HepG2 (cell line): ENCODE results near the gene CAPN12. TPM values are rescaled to one million over a fixed set of nuclear protein-coding genes. Genes with fewer than 3 reads are reported as not detected.

Experiments
- CBX1 ChIP-seq: IDR thresholded peaks from one replicate; pipeline ENCODE4 v1.6.1; 2016; ENCODE audit warnings: antibody characterized with exemption, low read depth
- DR1 ChIP-seq: sonication (generic); formaldehyde crosslinking; IDR thresholded peaks from 2 replicates; pipeline ENCODE4 v1.8.0; 2021; ENCODE audit warnings: mild to moderate bottlenecking, missing genetic modification reagents, inconsistent platforms
- ETS1 ChIP-seq: sonication (generic); formaldehyde crosslinking; IDR thresholded peaks from 2 replicates; pipeline ENCODE4 v1.4.0; 2020; ENCODE audit warnings: missing genetic modification reagents
- ETV6 ChIP-seq: sonication (generic); formaldehyde crosslinking; conservative IDR thresholded peaks from 2 replicates; pipeline ENCODE4 v1.4.0; 2020; ENCODE audit warnings: missing genetic modification reagents
- HCFC1 ChIP-seq: fragments of 150-350 bp; IDR thresholded peaks from 2 replicates; pipeline ENCODE4 v1.6.1; 2014; ENCODE audit warnings: low read depth, low read length
- HES4 ChIP-seq: sonication (generic); formaldehyde crosslinking; IDR thresholded peaks from 2 replicates; pipeline ENCODE4 v1.9.0; 2021; ENCODE audit warnings: mild to moderate bottlenecking, missing genetic modification reagents, borderline replicate concordance
- HNF4A ChIP-seq: sonication (generic); formaldehyde crosslinking; IDR thresholded peaks from 2 replicates; pipeline ENCODE4 v1.4.0; 2020; ENCODE audit warnings: missing genetic modification reagents
- HNRNPK ChIP-seq: fragments of 200-400 bp; formaldehyde crosslinking; IDR thresholded peaks from 2 replicates; pipeline ENCODE4 v1.6.1; 2018; ENCODE audit warnings: low read length, low read depth, moderate library complexity, mild to moderate bottlenecking; ENCODE audit not compliant: poor library complexity, severe bottlenecking
- MLX ChIP-seq: IDR thresholded peaks from 2 replicates; pipeline ENCODE4 v1.6.1; 2016
- MZF1 ChIP-seq: sonication (generic); formaldehyde crosslinking; IDR thresholded peaks from 2 replicates; pipeline ENCODE4 v1.8.1; 2023; ENCODE audit warnings: mild to moderate bottlenecking, missing genetic modification reagents, borderline replicate concordance
- NCOA1 ChIP-seq: sonication (generic); formaldehyde crosslinking; IDR thresholded peaks from 2 replicates; pipeline ENCODE4 v1.9.0; 2021; ENCODE audit warnings: missing genetic modification reagents
- PCBP1 ChIP-seq: fragments of 200-400 bp; formaldehyde crosslinking; IDR thresholded peaks from 2 replicates; pipeline ENCODE4 v1.6.1; 2017; ENCODE audit warnings: mild to moderate bottlenecking, low read depth, low read length, borderline replicate concordance
- POLR2G ChIP-seq: fragments of 200-400 bp; formaldehyde crosslinking; IDR thresholded peaks from 2 replicates; pipeline ENCODE4 v1.6.1; 2018; ENCODE audit warnings: mild to moderate bottlenecking, low read depth, low read length, moderate library complexity
- SP5 ChIP-seq: IDR thresholded peaks from 2 replicates; pipeline ENCODE4 v1.6.1; 2016; ENCODE audit warnings: low read depth, borderline replicate concordance
- TBP ChIP-seq: sonication (generic); formaldehyde crosslinking; IDR thresholded peaks from 2 replicates; pipeline ENCODE4 v1.5.0; 2020; ENCODE audit warnings: missing genetic modification reagents
- TGIF2 ChIP-seq: IDR thresholded peaks from 2 replicates; pipeline ENCODE4 v1.6.1; 2016; ENCODE audit warnings: control low read depth, missing compliant biosample characterization
- ZBTB14 ChIP-seq: sonication (generic); formaldehyde crosslinking; IDR thresholded peaks from 2 replicates; pipeline ENCODE4 v1.4.0; 2020; ENCODE audit warnings: missing genetic modification reagents
- ZNF263 ChIP-seq: sonication (generic); formaldehyde crosslinking; IDR thresholded peaks from 2 replicates; pipeline ENCODE4 v1.4.0; 2020; ENCODE audit warnings: missing genetic modification reagents
- ZNF543 ChIP-seq: sonication (generic); formaldehyde crosslinking; IDR thresholded peaks from 2 replicates; pipeline ENCODE4 v1.4.0; 2020; ENCODE audit warnings: mild to moderate bottlenecking, missing genetic modification reagents
- ZNF572 ChIP-seq: sonication (generic); formaldehyde crosslinking; IDR thresholded peaks from 2 replicates; pipeline ENCODE4 v1.5.1; 2020; ENCODE audit warnings: mild to moderate bottlenecking, missing genetic modification reagents
- ZNF687 ChIP-seq: sonication (generic); formaldehyde crosslinking; IDR thresholded peaks from 2 replicates; pipeline ENCODE4 v1.5.1; 2020; ENCODE audit warnings: mild to moderate bottlenecking, missing genetic modification reagents, moderate library complexity
- ZNF740 ChIP-seq: sonication (generic); formaldehyde crosslinking; IDR thresholded peaks from 2 replicates; pipeline ENCODE4 v1.4.0; 2020; ENCODE audit warnings: missing genetic modification reagents
- ZNF746 ChIP-seq: sonication (generic); formaldehyde crosslinking; IDR thresholded peaks from 2 replicates; pipeline ENCODE4 v1.8.0; 2022; ENCODE audit warnings: mild to moderate bottlenecking, missing genetic modification reagents
- ZNF816 ChIP-seq: sonication (generic); formaldehyde crosslinking; IDR thresholded peaks from 2 replicates; pipeline ENCODE4 v1.8.0; 2022; ENCODE audit warnings: missing genetic modification reagents, mild to moderate bottlenecking, borderline replicate concordance
- polyA plus RNA-seq, 8 experiments: library from polyadenylated mRNA; depleted of rRNA in 3 of 8; stranded (reverse) in 7 of 8; unstranded in 1 of 8; fragments of >200 nt; fragmentation: Illumina TruSeq in 4 of 8; extraction: Trizol in 4 of 8; gene quantifications; 2 replicates each; pipeline versions ENCODE4 v1.2.1 to v1.2.3, GENCODE V29; 2011 to 2016; ENCODE audit warnings: low read depth in 4 of 8, missing spikeins in 1 of 8, mixed read lengths in 1 of 8; ENCODE audit not compliant: insufficient read depth in 1 of 8
- total RNA-seq, 5 experiments: library from RNA; depleted of rRNA; stranded (reverse); fragments of >200 nt; fragmentation: Illumina TruSeq; extraction: Trizol; gene quantifications; 2 replicates each; pipeline ENCODE4 v1.2.3, GENCODE V29; 2016; ENCODE audit warnings: low read depth in 1 of 5

The CAPN12 gene
- total and polyA plus RNA-seq, 2 of the 13 experiments (the other 11 are each of a cell fraction or from before 2014, with no cell fraction given), result 1.6 to 13.6 TPM

- TF ChIP-seq ZNF687 (CRISPR knock-in tag), result peak; percentile 63
- no peak for TF ChIP-seq ETS1 (CRISPR knock-in tag)
- TF ChIP-seq SP5 (CRISPR knock-in tag), result no peak
- no peak for TF ChIP-seq ZBTB14 (CRISPR knock-in tag)
- TF ChIP-seq ZNF263 (CRISPR knock-in tag), result no peak
- TF ChIP-seq MLX (CRISPR knock-in tag), result no peak
- no peak for TF ChIP-seq TBP (CRISPR knock-in tag)
- no peak for TF ChIP-seq TGIF2
- TF ChIP-seq HCFC1, result no peak
- TF ChIP-seq ZNF740 (CRISPR knock-in tag), result no peak
- no peak for TF ChIP-seq HES4 (CRISPR knock-in tag)
- no peak for TF ChIP-seq PCBP1
- no peak for TF ChIP-seq ETV6 (CRISPR knock-in tag)
- TF ChIP-seq DR1 (CRISPR knock-in tag), result no peak
- no peak for TF ChIP-seq MZF1
- TF ChIP-seq CBX1, result no peak
- no peak for TF ChIP-seq ZNF572 (CRISPR knock-in tag)
- no peak for TF ChIP-seq ZNF816
- no peak for TF ChIP-seq ZNF543 (CRISPR knock-in tag)
- no peak for TF ChIP-seq HNRNPK
- no peak for TF ChIP-seq NCOA1 (CRISPR knock-in tag)
- no peak for TF ChIP-seq POLR2G
- TF ChIP-seq HNF4A (CRISPR knock-in tag), result peak; percentile 59
- TF ChIP-seq ZNF746 (CRISPR knock-in tag), result no peak
Measured at GRCh38 chr19:38792250-38793111, 48.2 kb upstream of the CAPN12 start (continued).
